ENCODE results near the gene FAM72A.
"Not testable (repeated sequence)": the region's sequence is repeated elsewhere in the genome, so short reads cannot be mapped to it uniquely, and the experiment has no call there.

FAM72A gene

GRCh38 chr1:206169794-206170193 is 32.8 kb downstream of the FAM72A start:
- not testable (repeated sequence) for DNase-seq (ENCODE audit: low read depth in 3 of 3)

- not testable (repeated sequence) for DNase-seq (ENCODE audit: low read depth in 3 of 3)
Observed at GRCh38 chr1:206167350-206168029, 35.1 kb downstream of the FAM72A start.

- DNase-seq (ENCODE audit: low read depth in 3 of 3), result no peak
Observed at GRCh38 chr1:206145771-206146290, 56.8 kb downstream of the FAM72A start.

GRCh38 chr1:206144605-206145004 is 58.0 kb downstream of the FAM72A start:
- no peak for DNase-seq (ENCODE audit: low read depth in 3 of 3)

GRCh38 chr1:206143537-206144172 is 59.0 kb downstream of the FAM72A start:
- DNase-seq (ENCODE audit: low read depth in 3 of 3), result no peak

GRCh38 chr1:206142770-206143169 is 59.9 kb downstream of the FAM72A start:
- DNase-seq (ENCODE audit: low read depth in 3 of 3), result no peak

- DNase-seq (ENCODE audit: low read depth in 3 of 3), result no peak
Observed at GRCh38 chr1:206142011-206142410, 60.6 kb downstream of the FAM72A start.

GRCh38 chr1:206136241-206136640 is 66.4 kb downstream of the FAM72A start:
- DNase-seq (ENCODE audit: low read depth in 3 of 3), result no peak
